Measurements from ENCODE around the gene GHR.

GHR gene

DNA sequence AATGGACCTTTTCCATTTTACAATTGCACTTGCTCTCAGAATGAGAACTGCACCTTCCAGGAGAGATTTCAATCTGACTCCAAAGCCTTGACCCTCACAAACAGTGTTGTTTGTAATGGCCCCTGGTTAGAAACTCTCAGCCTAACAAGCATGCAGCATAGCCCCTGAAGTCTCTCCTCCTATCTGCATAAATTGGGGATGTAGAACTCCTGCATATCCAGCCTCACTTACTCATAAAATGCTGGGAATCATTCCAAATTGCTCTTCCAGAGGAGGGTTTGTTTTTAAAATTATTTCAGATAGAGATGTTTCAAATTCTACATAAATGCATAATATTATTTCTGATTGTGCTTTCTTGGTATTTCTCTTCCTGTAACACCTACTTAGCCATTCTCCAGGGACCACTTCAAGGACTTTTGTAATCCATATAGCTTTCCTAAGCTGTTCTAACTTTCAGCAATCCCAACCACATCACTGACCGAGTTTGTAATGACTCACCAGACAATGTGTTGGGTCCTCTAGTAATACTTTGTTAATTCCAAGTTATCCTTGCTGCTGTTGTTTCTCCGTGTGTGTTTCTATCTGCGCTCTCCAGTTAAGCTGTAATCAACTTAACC lies 189.6 kb downstream of the GHR start:
- DNase-seq = no peak

DNA sequence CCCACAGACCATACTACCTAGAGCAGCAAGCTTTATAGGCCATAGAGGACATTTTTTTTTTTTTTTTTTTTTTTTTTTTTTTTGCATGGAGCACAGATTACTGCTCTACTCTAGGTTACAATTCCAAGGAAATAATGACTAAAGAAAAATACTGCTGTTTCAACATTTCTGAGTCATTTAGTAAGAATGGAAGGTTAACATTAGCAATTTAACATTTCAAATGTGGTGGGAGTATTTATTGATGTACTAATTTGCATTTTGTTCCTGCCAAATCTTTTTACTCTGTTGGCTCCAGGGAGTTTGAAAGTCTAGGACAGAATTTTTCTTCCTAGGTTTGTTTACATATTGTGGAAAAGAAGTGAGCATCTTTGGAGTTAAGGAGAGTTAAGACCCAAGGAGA lies 191.3 kb downstream of the GHR start:
- no peak for DNase-seq

DNA sequence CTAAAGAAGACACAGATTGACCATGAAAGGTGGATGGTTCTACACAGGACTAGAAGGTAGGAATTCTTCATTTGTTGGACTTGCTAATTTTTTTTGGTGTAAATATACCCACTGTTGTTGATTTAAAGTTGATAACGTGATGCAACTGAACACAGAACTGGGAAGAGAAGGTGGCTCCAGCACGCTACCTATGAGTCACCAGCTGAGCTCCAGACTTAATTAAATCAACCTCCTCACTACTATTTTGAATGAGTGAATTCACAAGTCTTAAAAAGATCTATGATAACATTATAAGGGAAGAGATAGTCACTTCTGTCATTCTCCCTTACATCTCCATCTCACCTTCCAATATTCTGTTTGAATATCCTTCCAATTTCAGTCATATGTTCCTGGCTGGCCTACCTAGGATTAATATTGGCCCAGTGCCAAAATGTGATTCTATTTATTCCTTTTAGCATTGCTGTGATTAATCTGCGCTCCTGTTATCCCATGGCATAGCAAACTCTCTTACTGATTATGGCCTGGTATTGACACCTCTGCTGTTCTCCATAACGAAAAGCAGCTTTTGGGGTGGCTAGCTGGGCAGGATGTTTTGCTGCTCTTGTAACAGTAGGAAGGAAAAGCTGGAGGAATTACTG lies 197.5 kb downstream of the GHR start:
- DNase-seq = no peak

DNA sequence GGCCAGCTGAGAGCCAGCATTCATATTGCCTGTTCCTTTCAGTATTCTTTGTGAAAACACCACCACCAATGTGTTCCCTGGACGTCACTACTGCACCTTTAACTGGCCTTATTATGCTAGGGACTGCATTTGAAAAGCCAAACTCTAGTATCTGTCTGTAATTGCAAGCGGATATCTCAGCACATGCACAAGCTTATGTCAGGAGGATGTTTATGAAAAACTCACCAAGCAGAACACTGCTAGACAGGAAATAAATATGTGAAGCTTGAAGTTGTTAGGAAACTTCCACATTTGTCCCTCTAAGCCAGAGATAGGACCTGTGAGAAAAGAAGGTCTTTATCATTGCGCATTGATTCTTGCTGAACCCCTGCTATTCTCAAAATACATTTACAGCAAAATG lies 198.0 kb downstream of the GHR start:
- no peak for DNase-seq

DNA sequence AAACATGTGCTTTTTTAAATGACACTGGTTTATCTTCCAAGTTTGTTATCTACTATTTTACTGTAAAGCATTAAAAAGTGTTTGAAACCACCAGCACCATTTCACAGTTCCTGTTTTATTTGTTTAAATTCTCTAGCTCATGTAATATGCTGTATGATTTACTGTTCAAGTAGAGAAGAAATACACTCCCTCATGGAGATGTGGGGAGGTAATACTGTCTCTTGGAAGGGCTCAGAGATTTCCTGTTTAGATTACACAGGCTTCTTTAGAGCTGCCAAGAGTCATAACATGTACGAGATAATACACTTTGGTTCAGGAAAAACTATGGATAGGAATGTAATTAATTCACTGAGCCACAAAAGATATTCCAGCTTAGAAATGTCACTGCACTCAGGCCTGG lies 198.4 kb downstream of the GHR start:
- no peak for DNase-seq

DNA sequence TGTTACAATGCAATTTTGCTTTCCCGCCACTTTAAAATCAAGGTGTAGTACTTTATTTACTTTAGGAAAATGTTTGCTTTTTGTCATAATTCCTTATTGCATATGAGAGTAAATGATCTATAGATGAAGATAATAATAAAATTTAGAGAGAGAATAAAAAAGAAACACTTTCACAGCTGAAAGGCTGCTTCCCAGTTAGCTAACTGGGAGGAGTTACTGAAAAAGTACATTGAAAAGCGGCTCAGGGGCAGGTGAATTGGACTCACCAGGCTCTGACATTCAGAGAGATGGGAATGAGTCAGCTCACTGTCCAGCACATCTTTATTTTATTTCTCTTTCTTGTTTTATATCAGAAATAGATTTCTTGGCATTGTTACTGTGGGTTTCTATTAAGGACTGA lies 201.7 kb downstream of the GHR start:
- no peak for DNase-seq

DNA sequence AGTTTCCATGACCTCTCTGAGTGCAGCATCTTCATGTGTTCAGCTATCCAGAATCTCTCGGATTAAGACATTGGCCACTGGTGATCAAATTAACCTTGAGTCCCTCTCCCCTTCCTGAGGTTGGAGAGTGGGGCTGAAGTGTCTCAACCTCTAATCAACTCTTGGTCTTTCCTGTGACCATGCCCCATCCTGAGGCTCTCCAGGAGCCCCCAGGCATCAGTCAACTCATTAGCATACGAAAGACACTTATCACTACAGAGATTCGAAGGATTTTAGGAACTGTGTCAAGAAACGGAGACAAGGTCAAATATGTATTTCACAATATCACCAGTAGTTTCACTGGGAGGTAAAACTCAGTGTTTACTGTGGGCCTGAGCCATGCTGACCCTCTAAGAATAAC lies 203.2 kb downstream of the GHR start:
- no peak for DNase-seq

DNA sequence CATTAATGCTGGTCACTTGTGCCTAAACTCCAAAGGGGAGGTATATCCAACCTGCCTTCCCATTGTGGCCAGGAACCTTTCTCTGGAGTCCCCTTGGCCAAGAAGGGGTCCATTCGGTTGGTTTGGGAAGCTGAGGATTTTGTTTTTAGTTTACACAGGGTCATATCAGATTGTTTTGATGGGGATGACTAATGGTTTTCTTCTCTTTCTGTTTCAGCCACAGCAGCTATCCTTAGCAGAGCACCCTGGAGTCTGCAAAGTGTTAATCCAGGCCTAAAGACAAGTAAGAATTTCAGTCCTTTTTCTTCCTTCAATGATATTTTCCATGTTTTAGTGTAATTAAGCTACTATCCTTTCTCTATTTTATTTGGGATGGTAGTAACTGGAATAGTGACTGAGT lies 205.6 kb downstream of the GHR start:
- no peak for DNase-seq

DNA sequence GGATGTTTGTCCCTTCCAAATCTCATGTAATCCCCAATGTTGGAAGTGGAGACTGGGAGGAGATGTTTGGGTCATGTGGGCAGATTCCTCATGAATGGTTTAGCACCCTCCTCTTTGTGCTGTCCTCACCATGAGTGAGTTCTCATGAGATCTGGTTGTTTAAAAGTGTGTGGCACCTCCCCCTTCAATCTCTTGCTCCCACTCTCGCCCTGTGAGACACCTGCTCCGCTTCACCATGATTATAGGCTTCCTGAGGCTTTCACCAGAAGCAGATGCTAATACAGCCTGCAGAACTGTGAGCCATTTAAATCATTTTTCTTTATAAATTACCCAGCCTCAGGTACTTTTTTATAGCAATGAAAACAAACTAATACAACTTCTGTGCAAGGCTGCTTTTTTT lies 206.0 kb downstream of the GHR start:
- DNase-seq = no peak

DNA sequence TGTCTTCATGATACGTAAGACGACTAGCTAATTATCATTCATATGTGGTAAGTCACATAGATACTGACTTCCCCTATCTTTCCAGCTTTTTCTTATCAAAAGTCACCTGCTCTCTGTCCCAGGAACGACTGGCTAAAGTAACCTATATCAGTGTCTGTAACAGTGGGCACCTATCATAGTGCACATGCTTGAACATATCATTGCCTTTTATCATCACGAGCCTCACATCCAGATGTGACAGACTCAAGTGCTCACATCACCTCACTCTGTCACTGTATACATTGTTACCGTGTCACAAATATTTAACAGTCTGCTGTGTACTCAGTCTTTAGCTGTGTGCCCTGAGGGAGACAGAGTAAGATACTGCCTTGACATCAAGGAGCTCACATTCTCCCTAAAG lies 208.0 kb downstream of the GHR start:
- DNase-seq = no peak

DNA sequence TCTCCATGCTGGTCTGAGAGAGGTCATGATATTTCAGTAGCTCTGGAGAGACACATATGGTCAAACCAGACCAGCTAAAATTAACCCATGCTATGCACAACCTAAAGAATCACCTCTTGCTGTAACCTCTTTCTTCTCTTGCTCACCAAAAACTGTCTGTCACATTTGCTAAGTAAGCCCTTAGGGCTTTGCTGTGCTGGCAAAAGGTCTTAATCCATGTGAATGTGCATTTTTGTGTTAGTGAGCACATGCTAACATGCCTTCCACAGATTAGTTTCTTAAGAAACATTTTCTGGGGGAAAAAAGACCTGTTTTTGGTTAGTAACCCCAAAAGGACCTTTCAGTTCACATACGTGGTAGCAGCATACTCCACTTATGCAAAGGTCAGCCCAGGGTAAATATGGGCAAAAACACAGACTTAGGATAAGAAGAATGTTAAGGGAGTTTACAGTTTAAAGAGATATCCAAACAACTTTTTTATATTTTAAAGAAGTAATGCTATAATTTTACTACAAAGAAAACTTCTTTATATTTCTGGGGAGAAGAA lies 209.2 kb downstream of the GHR start:
- no peak for DNase-seq

DNA sequence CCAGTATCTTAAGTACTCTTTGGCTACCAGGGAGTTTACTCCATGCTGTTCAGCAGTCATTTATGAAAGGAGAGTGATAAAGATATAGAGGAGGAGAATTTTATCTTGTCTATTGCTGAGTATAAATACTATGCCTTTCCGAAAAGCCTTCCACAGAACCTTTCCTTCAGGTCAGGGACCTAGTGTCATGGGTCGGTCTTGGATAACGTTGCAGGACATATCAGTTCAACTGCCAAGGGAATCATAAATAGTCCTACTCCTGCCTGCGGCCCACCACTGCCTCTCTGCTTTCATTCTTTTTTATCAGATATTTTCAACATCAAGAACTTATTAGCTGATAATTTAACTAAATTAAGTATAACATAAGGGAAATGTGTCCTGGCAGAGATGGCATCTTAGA lies 211.3 kb downstream of the GHR start:
- no peak for DNase-seq

DNA sequence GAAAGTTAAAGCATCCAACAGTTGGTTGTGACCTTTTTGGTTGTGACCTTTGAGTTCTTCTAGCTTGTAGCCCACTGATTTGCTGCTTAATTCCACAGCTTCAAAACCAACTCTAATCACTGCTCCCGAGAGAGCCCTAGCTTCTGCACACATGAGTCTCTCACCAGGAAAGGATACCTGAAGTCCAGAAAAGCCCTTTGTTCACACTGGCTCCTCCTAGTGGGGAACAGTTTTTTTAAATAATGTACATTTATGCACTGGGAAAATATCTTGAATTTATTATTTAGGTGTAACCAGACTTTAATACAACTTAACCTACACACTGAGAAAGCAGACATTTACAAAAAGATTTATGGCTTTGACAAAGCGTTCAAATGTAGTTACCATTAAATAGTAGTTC lies 213.2 kb downstream of the GHR start:
- DNase-seq = no peak

DNA sequence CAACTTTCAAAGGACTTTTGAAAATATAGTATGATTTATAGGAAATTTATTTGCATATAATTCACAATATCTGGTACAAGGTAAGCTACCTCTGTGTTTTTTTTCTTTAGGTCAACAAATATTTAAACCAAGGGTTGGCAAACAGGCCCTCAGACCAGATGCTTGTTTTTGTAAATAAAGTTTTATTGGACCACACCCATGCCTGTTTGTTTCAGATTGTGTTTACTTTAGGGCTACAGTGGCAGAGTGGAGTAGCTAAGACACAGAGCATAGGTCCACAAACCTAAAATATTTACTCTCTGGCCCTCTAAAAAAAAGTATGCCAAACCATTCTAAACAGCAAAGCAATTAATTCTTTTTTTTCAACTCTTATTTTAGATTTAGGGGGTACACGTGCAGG lies 213.7 kb downstream of the GHR start:
- DNase-seq = no peak

DNA sequence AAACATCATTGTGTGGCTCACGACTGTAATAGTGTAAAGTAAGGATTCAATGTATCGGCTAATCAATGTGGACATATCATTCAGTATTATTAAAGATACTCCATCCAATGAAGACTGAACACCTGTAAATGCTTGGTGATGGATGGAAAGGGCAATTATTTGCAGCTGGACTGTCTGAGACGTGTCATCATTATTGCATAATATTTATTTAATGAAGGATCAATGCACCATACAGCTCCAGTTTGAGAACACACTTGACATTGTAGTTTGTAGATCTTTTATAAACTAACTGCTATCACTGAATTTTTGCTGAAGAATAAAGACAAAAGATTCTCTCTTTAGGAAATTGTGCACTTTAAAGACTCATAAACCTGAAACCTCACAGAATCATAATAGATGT lies 215.7 kb downstream of the GHR start:
- DNase-seq = no peak

DNA sequence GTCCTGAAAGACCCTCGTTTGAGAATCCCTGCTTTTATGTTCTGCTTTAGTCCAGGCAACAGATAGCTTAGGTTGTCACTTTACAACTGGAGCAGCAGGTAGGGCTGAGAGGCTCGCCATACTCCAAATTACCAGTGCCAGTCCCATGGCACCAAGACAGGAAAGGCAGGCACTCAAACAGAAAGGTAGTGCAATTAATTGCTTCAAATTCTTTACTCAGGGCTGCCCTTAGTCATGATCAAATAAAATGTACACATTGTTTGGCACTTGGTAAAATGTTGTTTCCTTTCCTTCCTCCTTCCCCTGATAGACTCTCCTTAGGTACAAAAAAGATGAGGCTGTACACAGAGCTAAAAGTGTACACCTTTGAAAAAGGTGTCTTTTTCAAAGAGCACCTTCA lies 217.6 kb downstream of the GHR start:
- no peak for DNase-seq

DNA sequence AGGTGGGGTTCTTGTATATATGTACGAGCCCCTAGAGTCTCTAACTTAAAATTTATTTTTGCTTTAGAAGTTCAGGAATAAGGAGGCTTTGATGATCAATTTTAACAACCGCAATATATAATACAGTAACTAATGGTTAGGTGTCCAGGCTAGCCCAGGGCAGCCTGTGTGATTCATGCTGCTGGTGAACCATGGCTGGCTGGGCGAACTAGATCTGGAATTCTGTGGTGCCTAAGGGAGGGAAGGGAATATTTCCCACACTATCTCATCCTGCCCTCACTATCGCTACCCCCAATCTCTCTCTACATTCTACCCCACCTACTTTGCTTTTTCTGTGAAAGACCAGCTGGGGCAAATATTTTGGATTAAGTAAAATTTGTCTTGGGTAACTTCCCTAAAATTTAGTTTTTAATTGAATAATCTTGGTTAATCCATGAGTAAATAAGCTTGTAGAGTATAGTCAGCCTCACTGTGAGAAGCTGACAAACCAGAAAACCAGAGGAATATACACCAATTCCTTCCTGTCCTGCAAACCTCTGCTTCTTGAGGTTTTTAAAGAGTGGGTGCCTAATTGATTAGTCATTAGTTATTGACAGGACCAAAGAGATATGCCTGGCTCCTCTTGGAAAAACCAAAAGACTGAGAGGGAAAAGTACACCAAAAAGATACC lies 218.2 kb downstream of the GHR start:
- no peak for DNase-seq

DNA sequence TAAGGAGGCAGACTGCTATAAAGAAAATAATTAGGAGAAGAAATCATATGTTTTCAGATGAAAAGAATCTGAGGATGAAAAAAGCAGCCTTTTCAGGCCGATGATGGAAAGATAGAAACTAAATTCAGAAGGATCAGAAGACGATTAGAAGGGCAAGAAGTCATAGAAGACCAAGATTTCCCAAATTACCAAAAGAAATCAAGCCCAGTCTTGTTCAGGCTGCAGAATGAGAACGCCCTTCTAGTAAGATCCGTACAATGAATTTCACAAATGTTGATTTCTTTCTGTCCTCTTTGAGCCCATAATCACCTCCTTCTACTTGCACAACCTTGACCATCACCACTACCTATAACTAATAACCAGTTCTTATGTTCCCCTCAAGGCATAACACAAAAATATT lies 218.8 kb downstream of the GHR start:
- no peak for DNase-seq

DNA sequence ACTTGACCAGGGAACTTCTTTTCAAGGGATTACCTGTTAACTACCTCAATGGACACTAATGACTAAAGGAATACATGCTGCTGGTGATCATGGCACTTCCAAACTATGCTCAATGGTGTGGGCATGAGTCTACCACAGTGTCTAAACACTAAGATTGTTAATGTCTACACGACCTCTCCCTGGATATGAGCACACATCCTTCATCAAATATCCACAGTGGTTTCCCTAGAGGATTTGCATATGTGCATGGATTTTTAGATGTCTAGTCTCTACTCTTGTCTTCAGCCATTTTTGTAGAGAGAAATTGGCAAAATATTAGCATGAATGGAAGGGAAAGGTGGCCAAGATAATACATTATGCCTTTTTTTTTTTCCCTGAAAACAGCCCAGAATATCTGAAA lies 220.1 kb downstream of the GHR start:
- no peak for DNase-seq

DNA sequence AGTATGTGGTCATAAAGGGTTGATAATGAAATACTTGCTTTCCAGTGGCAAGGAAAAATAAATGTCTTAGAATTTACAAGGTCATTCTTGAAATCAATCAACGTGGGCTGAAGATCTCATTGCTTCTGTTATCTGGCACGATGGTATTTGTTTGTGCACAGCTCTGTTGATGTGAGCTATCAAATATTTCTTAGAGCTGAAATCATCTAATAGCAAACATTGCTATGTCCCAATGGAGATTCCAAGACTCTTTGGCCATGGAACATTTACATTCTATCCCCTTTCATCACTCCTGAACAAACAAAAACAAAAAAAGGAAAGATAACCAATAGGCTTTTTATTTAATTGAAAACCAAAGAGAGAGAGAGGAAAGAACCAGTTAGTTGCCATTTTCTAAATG lies 221.9 kb downstream of the GHR start:
- DNase-seq = no peak

DNA sequence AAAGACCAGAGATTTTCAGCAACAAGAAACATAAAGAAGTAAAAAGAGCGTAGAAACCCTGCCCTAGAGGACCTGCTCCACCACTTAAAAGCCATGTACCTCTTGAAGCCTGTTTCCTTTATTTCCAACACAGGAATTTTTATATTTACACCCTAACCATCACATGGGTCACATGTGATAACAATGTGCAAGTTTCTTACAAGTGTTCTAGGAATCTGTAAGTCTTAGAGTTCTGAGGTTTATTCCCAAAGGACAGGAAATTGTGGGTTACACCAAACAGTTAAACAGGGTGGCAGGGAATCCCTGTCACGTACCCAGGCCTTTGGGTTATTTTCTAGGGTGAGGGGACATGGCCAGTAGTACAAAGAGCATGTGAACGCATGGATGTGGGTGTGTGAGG lies 224.8 kb downstream of the GHR start:
- no peak for DNase-seq

DNA sequence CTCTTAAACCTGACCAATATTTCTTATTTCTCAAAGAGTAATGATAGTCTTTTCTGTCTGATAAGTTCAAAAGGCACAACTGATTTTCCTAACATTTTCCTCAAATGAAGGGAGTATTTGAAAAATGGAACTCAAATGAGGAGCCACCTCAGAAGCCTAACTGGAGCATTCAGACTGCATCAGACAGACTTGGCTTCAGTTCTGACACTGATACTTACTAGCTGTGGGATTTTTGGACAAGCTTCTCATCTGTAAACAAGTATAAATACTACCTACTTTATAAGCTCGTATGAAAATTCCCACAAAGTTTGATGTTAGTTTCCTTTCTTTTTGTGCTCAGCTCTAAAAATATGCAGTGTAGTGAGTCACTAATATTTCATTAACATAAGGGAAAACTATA lies 225.7 kb downstream of the GHR start:
- no peak for DNase-seq

DNA sequence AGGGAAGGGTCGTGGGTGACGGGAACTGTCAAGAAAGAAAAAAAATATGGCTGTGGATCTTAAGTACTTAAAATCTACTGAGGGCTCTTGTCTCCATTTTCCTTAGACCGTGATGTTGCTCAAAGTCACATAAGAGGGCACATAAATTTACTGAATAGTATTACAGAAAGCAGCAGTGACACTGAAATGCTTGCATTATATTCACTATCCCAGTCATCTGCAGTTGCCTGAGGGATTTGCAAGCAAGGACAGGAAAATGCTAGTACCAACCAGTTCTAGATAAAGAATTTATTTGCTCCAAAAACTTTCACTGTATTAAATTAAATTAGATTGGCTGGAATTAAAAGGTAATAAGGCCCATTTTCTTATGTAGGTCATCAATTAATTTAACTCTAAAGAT lies 226.8 kb downstream of the GHR start:
- DNase-seq = no peak

DNA sequence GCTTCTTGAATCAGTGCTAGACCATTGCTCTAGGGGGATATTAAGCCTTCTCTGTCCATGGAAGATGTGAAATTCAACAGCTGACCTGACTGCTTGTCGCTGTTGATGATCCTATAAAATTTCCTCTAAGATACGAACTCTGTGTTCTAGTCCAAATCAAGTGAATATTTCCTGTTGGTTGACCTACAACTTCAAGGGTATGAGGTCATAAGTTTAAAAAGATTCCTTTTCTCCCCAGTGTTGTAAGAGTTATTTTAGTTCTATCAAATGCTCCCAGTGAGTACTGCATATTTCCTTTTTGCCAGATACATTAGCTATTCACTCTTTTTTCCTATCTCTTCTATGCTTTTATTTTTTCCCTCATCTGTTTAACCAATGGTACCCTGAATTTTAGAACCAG lies 230.5 kb downstream of the GHR start:
- DNase-seq = no peak

All from T-helper 2 cell (primary cell).